Pancreas (tissue), 10 donors: ENCODE results near the gene CTH. TPM values are rescaled to one million over a fixed set of nuclear protein-coding genes. Genes with fewer than 3 reads are reported as not detected.
A peak's percentile ranks its signal among the peaks of the same experiment; 100 is the strongest.

Experiments
- ATAC-seq, 4 donors: fragments of 200-7000 bp; cut with Tn5 transposase; one replicate each; pipeline versions ENCODE4 v1.8.0 to v1.9.1; 2020; ENCODE audit warnings: mild to moderate bottlenecking in 4 of 4, moderate library complexity in 4 of 4
- DNase-seq, 6 donors: peaks; one replicate each; pipeline ENCODE4 v3.0.0-alpha.2; 2020
- FAIRE-seq: peaks from 2 replicates; lab custom pipeline; 2012; peaks lifted over from hg19 to GRCh38; lab: Jason Lieb, UNC
- H3K27ac ChIP-seq, 4 donors: fragments of 200-600 bp; sonication (generic); 1 replicate in 3 of 4; 2 replicates in 1 of 4; pipeline versions ENCODE4 v1.5.0 to v1.8.0; 2020
- H3K27me3 ChIP-seq, 4 donors: fragments of 200-600 bp; one replicate each; pipeline ENCODE4 v1.8.0; 2021
- H3K36me3 ChIP-seq, 3 donors: fragments of 200-600 bp; sonication (generic) in 1 of 3; one replicate each; pipeline versions ENCODE4 v1.5.0 to v1.8.0; 2020 to 2021
- H3K4me1 ChIP-seq, 3 donors: fragments of 200-600 bp; one replicate each; pipeline ENCODE4 v1.8.0; 2021
- H3K4me3 ChIP-seq, 4 donors: fragments of 200-600 bp; sonication (generic) in 2 of 4; one replicate each; pipeline versions ENCODE4 v1.5.0 to v1.8.0; 2020 to 2021
- H3K9me3 ChIP-seq, 4 donors: fragments of 200-600 bp; one replicate each; pipeline ENCODE4 v1.8.0; 2021
- WGBS, 2 donors: extraction: QIAGEN DNeasy Blood & Tissue Kit; methylation state at CpG; one replicate each; pipeline ENCODE4 v1.1.7; 2013; 5-methylcytosine and 5-hydroxymethylcytosine counted together
- intact Hi-C, 3 donors: fragments of 100-400 bp; cut with DNase I; formaldehyde crosslinking; loops; one replicate each; pipeline versions ENCODE4 v1.11.1 to v1.14.2; 2022
- polyA plus RNA-seq, 2 donors: library from polyadenylated mRNA; stranded (reverse); fragments of 200-250 nt; gene quantifications; one replicate each; pipeline ENCODE4 v1.2.3, GENCODE V29; 2013
- total RNA-seq, 6 donors: library from RNA; stranded (reverse); fragmentation: NEBNext Ultra II Directional in 4 of 6; extraction: Animal tissue kit (Norgen Biotek cat#: 25700) in 4 of 6; gene quantifications; one replicate each; pipeline versions ENCODE4 v1.2.1 to v1.2.4, GENCODE V29; 2021 to 2023
- TF ChIP-seq, protein P1 (sequence below), 4 donors: fragments of 200-600 bp; sonication (generic) in 3 of 4; IDR thresholded peaks; one replicate each; pipeline versions ENCODE4 v1.5.0 to v1.8.0; 2021; ENCODE audit warnings: antibody characterized with exemption in 4 of 4
- donor health status: healthy with polysubstance abuse.
- donor health status: DM: no; HTN: no; CAD: no; lungs with moderate emphysema.
- donor health status: DM: no; HTN: no; CAD: no.
- donor health status: control.
- donor health status: control.
- donor health status: Bipolar disorder and iron deficiency.
- donor health status: DM: yes; HTN: yes; CAD: no.
- donor health status: DM: no; HTN: no; CAD: no.
- donor health status: DM: no; HTN: no; CAD: no.
- donor health status: DM: yes; HTN: yes; CAD: no.

Gene CTH
- total and polyA plus RNA-seq, 8 donors: 3.3 to 39.7 (median 5.2) TPM

DNA sequence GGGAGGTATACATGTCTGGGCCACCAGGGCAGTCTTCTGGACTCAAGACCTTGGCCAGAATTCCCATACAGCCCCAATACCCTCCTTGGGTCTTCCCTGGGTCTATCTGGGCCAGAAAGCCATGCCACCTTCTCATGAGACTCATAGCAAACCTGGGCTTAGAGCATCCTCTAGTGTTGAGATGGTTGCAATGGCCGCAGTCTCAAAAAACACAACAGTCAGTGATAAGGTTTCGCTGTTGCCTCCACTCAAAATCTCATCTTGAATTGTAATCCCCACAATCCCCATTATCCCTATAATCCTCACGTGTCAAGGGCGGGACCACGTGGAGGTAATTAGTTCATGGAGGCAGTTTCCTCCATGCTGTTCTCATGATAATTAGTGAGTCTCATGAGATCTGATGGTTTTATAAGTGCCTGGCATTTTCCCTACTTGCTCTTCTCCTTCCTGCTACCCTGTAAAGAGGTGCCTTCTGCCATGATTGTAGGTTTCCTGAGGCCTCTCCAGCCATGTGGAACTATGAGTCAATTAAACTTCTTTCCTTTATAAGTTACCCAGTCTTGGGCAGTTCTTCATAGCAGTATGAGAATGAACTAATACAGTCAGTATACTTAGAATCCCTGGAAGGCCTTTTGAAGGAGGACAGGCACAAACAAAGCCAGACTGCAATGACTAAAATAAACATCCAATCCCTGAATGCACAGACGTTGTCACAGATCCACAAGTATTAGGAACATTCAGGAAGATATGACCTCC, 77.0 kb downstream of the CTH start:
- intact Hi-C loops: no loop called here
- DNase-seq (peak in 3 of 6 donors; percentile 14 to 25 (median 21)), ATAC-seq (peak; percentile 64 to 85 (median 78)), FAIRE-seq (no peak)
- H3K27ac ChIP-seq: peak overlapping the region in 1 of 4 donors; percentile 48
- no peaks in the 10 kb centered on the region for H3K27me3 ChIP-seq
- 35 to 38% methylated on average over 6 of the region's 6 CpGs for WGBS, 2 donors
- H3K36me3 ChIP-seq: no peaks in the 10 kb centered on the region
- TF ChIP-seq, protein P1, sequence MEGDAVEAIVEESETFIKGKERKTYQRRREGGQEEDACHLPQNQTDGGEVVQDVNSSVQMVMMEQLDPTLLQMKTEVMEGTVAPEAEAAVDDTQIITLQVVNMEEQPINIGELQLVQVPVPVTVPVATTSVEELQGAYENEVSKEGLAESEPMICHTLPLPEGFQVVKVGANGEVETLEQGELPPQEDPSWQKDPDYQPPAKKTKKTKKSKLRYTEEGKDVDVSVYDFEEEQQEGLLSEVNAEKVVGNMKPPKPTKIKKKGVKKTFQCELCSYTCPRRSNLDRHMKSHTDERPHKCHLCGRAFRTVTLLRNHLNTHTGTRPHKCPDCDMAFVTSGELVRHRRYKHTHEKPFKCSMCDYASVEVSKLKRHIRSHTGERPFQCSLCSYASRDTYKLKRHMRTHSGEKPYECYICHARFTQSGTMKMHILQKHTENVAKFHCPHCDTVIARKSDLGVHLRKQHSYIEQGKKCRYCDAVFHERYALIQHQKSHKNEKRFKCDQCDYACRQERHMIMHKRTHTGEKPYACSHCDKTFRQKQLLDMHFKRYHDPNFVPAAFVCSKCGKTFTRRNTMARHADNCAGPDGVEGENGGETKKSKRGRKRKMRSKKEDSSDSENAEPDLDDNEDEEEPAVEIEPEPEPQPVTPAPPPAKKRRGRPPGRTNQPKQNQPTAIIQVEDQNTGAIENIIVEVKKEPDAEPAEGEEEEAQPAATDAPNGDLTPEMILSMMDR (IDR thresholded peaks at IDR 0.05): peak in 3 of 4 donors; percentile 22 to 37 (median 37)
- no peak overlapping the region for H3K4me3 ChIP-seq
- H3K4me1 ChIP-seq: peaks cover 0 to 8% (median 7%) of the 10 kb centered on the region in 3 donors
- H3K9me3 ChIP-seq: no peaks in the 10 kb centered on the region

Other genes with a start within 250 kb of the CTH start
- 1 to 10 TPM; 2.8 to 5.6 (median 3.8) TPM for gene LRRC40, start 205.7 kb upstream of the CTH start, total RNA-seq
- gene LRRC40, start 205.7 kb upstream of the CTH start, polyA plus RNA-seq: 1 to 10 TPM; 3.3 to 5.7 TPM
- gene SRSF11, start 189.9 kb upstream of the CTH start, total RNA-seq: 10 to 100 TPM; 35.4 to 81.8 (median 68.1) TPM
- gene SRSF11, start 189.9 kb upstream of the CTH start, polyA plus RNA-seq: 100 to 1,000 TPM; 145 to 252 TPM
- gene ANKRD13C, start 56.5 kb upstream of the CTH start, total RNA-seq: 10 to 100 TPM in 2 of 6 donors, 1 to 10 TPM in 4; 6.5 to 13.0 (median 8.7) TPM
- 1 to 10 TPM; 4.6 to 7.6 TPM for gene ANKRD13C, start 56.5 kb upstream of the CTH start, polyA plus RNA-seq